HepG2 (cell line): ENCODE results near the gene USF2. TPM values are rescaled to one million over a fixed set of nuclear protein-coding genes. Genes with fewer than 3 reads are reported as not detected.

Source experiments
- ELF4 ChIP-seq: sonication (generic); formaldehyde crosslinking; IDR thresholded peaks from 2 replicates; pipeline ENCODE4 v1.5.0; 2020; ENCODE audit warnings: missing genetic modification reagents, mild to moderate bottlenecking, moderate library complexity, borderline replicate concordance
- FOXA1 ChIP-seq, 2 experiments: fragments of 450-650 bp in 1 of 2; sonication (generic) in 1 of 2; formaldehyde crosslinking in 1 of 2; IDR thresholded peaks; 2 replicates each; pipeline versions ENCODE4 v1.4.0 to v1.6.1; 2016 to 2020; ENCODE audit warnings: missing genetic modification reagents in 1 of 2
- NR2F6 ChIP-seq, 2 experiments: IDR thresholded peaks; 2 replicates each; pipeline ENCODE4 v1.6.1; 2016; ENCODE audit warnings: antibody characterized with exemption in 1 of 2, mild to moderate bottlenecking in 1 of 2
- PHF21A ChIP-seq: sonication (generic); formaldehyde crosslinking; IDR thresholded peaks from 2 replicates; pipeline ENCODE4 v1.5.0; 2020; ENCODE audit warnings: mild to moderate bottlenecking, missing genetic modification reagents
- PREB ChIP-seq: sonication (generic); formaldehyde crosslinking; IDR thresholded peaks from 2 replicates; pipeline ENCODE4 v1.4.0; 2020; ENCODE audit warnings: missing genetic modification reagents
- U2AF2 ChIP-seq: fragments of 200-400 bp; formaldehyde crosslinking; IDR thresholded peaks from 2 replicates; pipeline ENCODE4 v1.6.1; 2017; ENCODE audit warnings: low read depth, mild to moderate bottlenecking, low read length
- ZNF687 ChIP-seq: sonication (generic); formaldehyde crosslinking; IDR thresholded peaks from 2 replicates; pipeline ENCODE4 v1.5.1; 2020; ENCODE audit warnings: mild to moderate bottlenecking, missing genetic modification reagents, moderate library complexity
- polyA plus RNA-seq, 8 experiments: library from polyadenylated mRNA; depleted of rRNA in 3 of 8; stranded (reverse) in 7 of 8; unstranded in 1 of 8; fragments of >200 nt; fragmentation: Illumina TruSeq in 4 of 8; extraction: Trizol in 4 of 8; gene quantifications; 2 replicates each; pipeline versions ENCODE4 v1.2.1 to v1.2.3, GENCODE V29; 2011 to 2016; ENCODE audit warnings: low read depth in 4 of 8, missing spikeins in 1 of 8, mixed read lengths in 1 of 8; ENCODE audit not compliant: insufficient read depth in 1 of 8
- total RNA-seq, 5 experiments: library from RNA; depleted of rRNA; stranded (reverse); fragments of >200 nt; fragmentation: Illumina TruSeq; extraction: Trizol; gene quantifications; 2 replicates each; pipeline ENCODE4 v1.2.3, GENCODE V29; 2016; ENCODE audit warnings: low read depth in 1 of 5

The USF2 gene
- total and polyA plus RNA-seq, 2 of the 13 experiments (the other 11 are each of a cell fraction or from before 2014, with no cell fraction given), result 54.9 to 106 TPM

- peak; percentile 74 for TF ChIP-seq ZNF687 (CRISPR knock-in tag)
- TF ChIP-seq PREB (CRISPR knock-in tag), result no peak
- TF ChIP-seq ELF4 (CRISPR knock-in tag), result no peak
- TF ChIP-seq PHF21A (CRISPR knock-in tag), result 0 out of 2 replicates have a peak, but pooled peaks have one; percentile 41
- 0 out of 2 replicates have a peak, but pooled peaks have one; percentile 22 for TF ChIP-seq FOXA1 (IDR thresholded peaks at IDR 0.05)
- TF ChIP-seq FOXA1 (CRISPR knock-in tag; IDR thresholded peaks at IDR 0.05), result peak; percentile 76
- no peak for TF ChIP-seq U2AF2
- no peak for TF ChIP-seq NR2F6 (IDR thresholded peaks at IDR 0.05)
- peak; percentile 11; the same call in 1 of the 2 replicates for TF ChIP-seq NR2F6 (CRISPR knock-in tag; IDR thresholded peaks at IDR 0.05)
Observed at GRCh38 chr19:35316560-35316959, 47.8 kb downstream of the USF2 start (continued).
